Stimulated activated CD8-positive, alpha-beta memory T cell treated with anti-CD3 and anti-CD28 coated beads, Interleukin-7, amount 100 ng/mL, for 1 hour (primary cell): ENCODE measurements around the gene ADH1C.

ENCODE experiments used
- DNase-seq, 2 donors: peaks; one replicate each; pipeline ENCODE4 v3.0.0-alpha.2; 2020; ENCODE audit warnings: low read depth in 2 of 2

Gene ADH1C

DNA sequence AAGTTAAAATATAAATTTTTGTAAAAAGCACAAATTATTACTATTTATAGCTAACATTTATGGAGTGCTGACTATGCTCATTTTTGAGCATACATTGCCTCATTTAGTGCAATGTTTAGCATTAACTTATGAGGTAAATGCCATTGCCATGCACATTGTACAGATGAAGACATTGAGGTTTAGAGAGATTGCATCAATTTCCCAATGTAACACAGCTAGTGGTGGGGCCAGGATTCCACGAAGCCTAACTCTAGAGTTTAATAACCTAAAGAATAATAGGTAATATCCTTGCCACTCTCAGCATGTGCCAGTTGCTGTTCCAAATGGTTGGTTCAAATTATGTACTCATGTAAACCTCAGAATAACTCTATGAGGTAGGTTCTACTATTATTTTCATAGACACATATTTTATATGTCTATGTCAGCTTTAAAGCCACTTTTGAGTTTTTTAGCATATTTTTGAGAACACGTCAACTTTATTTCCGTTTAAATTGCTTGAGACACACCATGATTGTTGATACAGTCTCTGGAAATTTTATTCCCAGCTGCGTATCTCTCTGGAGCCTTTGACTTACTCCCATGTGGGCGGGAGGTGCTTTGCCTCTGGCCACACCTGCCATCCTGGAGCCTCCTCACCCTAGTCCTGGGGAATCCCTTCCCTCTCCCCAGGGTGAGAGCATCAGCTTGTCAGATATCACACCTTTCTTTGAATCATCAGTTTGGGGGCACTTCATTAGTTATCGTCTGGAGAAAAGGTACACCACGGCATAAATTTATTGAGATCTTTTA, 51.0 kb downstream of the ADH1C start:
- DNase-seq = no peak

DNA sequence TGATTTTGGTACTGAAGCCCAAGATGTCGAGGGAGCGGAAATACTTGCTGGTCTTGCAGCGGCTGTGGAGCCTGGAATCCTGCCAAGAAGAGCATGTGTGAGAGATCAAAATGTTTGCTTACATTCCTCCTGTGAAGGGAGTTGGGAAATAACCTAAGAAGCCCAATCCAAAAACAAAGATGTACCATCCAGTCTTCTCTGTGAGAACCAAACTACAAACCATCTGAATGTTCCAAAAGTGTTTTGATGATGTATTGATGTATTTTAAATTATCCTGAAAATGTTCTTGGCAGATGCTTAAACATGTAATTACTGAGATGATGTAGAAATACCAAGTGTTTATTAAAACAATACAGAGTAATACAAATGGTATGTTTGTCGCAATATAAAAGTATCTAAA, 51.6 kb downstream of the ADH1C start:
- no peak for DNase-seq

DNA sequence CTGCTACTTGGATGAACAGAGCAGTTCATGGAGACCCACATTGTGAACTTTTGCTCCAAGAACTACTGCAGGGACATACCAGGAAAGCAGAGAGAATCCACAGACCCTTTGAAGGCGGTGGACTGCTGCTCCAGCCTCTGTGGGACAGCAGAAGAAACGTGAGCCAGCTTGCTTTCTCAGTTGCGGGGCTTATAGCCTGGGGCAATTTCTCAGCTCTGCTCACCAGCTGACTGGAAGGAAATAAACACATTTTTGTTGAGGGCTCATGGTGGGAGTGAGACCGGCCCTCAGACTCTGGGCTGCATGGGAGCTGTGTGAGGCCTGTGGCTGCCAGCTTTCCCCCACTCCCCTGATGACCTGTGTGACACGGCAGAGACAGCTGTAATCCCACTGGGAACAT, 59.2 kb downstream of the ADH1C start:
- DNase-seq = no peak

DNA sequence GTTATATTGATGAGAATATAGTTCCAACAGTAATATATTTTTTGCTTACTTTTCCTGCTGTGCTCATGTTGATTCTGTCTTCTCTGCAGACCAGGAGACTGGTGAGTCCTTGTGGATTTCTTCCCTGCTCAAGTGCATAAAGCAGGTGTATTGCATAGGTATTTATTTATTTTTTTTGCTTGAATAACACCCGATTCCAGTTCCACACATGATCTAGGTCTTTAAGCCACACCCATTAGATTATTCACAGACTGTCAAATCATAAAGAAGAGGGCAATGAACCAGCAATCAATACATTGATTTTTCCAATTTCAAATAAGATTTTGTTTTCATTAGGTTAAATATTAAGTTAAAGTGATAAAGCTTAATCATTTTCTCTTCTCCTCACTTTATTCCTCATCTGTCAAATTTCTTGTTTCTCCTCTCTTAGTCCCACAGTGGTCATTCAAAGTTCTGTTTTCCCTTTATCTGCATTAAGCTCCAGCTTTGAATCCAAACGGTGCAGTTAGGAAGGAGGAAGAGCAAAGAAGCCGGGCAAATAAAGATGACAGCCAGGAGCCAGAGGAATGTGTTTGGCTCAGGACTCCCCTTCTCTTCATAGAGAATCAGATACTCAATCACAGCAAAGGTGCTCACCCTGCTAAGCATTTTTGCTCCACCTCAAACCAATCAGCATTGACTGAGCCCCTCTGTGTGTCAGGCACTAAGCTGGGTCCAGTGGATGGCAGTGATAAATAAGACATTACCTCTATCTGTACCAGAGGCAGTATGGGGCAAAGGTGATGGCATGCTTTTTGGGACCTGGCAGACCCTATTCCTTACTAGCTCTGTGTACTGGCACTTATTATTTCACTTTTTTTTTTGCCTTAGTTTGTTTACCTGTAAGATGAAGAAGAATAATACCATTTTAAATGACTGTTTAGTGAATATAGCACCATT, 61.4 kb downstream of the ADH1C start, which contains the start of gene ADH1A:
Gene ADH1A (minus strand): TSS at position 138 of the 939 bp plus-strand sequence. CDS start 71 bp downstream, at position 67.
- DNase-seq = no peak
